Measurements from ENCODE around the gene HES5. TPM values are rescaled to one million over a fixed set of nuclear protein-coding genes. Genes with fewer than 3 reads are reported as not detected.

HES5 gene
- total RNA-seq, 4 donors from 2014 or later: not detected

DNA sequence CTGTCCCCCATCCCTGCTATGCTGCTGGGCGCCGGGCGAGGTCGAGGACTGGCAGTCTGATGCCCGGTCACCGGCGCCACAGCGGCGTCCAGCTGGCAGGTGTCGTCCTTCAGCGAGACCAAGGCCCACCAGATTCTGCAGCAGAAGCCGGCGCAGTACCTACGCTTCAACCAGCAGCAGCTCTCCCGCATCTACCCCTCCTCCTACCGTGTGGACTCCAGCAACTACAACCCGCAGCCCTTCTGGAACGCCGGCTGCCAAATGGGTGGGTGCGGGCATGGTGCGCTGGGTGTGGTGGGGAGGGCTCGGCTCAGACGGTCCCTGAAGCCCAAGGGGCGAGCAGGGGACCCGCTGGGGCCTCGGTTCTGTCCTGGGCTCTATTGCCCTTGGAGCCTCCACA lies 33.3 kb downstream of the HES5 start:
- intact Hi-C loops (cut with DNase I): no loop called here

DNA sequence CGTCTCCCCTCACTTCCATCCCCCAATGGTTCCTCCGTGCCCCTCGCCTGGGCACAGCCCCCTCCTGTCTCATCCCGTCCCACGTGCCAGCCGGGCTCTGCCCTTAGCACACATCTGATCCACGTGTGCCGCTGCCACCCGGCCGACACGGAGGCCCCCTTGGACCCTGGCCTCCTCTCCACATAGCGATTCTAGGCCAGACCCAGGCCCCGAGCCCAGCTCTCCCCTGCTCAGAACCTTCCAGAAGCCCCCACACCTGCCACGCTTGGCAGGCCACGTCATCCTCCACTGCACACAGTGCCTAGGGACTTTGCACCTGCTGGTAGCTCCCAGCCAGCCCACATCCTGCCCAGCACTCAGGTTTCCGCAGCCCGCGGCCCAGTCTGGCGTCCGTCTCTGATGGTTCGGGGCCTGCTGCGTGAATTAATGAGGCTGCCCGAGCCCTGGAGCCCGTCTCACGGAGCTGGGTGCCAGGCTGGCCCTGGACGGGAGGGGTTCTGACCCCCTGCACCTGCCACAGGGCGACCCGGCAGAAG lies 33.9 kb downstream of the HES5 start:
- intact Hi-C loops (cut with DNase I): no loop called here
- H3K27me3 ChIP-seq: no peaks in the 10 kb centered on the region
- 86 to 87% methylated on average over 16 to 26 of the region's 28 CpGs for WGBS, 2 donors

More for the DNA sequence above, 33.3 kb downstream of the HES5 start:
- no peaks in the 10 kb centered on the region for H3K4me1 ChIP-seq
- H3K4me3 ChIP-seq (replicated peaks in 1 of 3): no peak overlapping the region
- H3K27ac ChIP-seq: no peak overlapping the region
- H3K9me3 ChIP-seq: no peaks in the 10 kb centered on the region
- no peaks in the 10 kb centered on the region for H3K36me3 ChIP-seq
- TF ChIP-seq POLR2A (IDR thresholded peaks at IDR 0.05): no peak
- TF ChIP-seq, protein P1, sequence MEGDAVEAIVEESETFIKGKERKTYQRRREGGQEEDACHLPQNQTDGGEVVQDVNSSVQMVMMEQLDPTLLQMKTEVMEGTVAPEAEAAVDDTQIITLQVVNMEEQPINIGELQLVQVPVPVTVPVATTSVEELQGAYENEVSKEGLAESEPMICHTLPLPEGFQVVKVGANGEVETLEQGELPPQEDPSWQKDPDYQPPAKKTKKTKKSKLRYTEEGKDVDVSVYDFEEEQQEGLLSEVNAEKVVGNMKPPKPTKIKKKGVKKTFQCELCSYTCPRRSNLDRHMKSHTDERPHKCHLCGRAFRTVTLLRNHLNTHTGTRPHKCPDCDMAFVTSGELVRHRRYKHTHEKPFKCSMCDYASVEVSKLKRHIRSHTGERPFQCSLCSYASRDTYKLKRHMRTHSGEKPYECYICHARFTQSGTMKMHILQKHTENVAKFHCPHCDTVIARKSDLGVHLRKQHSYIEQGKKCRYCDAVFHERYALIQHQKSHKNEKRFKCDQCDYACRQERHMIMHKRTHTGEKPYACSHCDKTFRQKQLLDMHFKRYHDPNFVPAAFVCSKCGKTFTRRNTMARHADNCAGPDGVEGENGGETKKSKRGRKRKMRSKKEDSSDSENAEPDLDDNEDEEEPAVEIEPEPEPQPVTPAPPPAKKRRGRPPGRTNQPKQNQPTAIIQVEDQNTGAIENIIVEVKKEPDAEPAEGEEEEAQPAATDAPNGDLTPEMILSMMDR (IDR thresholded peaks at IDR 0.05): no peak
- H3K27me3 ChIP-seq: no peaks in the 10 kb centered on the region
- WGBS, 2 donors: 89 to 98% methylated on average over 7 to 11 of the region's 26 CpGs
- no peak for DNase-seq

DNA sequence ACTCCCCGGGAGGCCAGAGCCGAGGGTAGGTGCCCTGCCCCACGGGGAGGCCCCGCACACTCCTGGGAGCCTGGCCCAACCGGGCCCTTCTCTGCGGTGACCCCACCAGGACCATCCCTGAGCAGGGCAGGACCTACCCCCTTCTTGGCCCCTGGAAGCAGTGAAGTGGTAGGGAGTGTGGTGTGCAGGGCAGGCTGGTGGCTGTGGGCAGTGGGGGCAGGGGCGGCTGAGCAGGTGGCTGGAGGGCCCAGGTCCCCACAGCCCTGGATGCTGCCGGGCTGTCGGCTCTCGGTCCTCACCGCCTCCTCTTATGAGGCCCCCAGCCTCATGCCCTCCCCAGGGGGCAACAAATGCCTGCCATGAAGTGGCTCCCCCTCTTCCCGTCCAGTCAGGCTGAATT lies 34.5 kb downstream of the HES5 start:
- intact Hi-C loops (cut with DNase I): no loop called here
- H3K4me1 ChIP-seq: no peaks in the 10 kb centered on the region
- no peak overlapping the region for H3K4me3 ChIP-seq (replicated peaks in 1 of 3)
- no peaks in the 10 kb centered on the region for H3K9me3 ChIP-seq
- no peak for DNase-seq
- no peak for TF ChIP-seq POLR2A (IDR thresholded peaks at IDR 0.05)
- TF ChIP-seq, protein P1 (IDR thresholded peaks at IDR 0.05): no peak
- H3K36me3 ChIP-seq: no peaks in the 10 kb centered on the region
- 84 to 90% methylated on average over 9 to 12 of the region's 12 CpGs for WGBS, 2 donors
- H3K27ac ChIP-seq: no peak overlapping the region
- H3K27me3 ChIP-seq: no peaks in the 10 kb centered on the region

More for the DNA sequence above, 33.9 kb downstream of the HES5 start:
- DNase-seq: no peak
- no peak overlapping the region for H3K4me3 ChIP-seq (replicated peaks in 1 of 3)
- no peaks in the 10 kb centered on the region for H3K9me3 ChIP-seq
- no peak for TF ChIP-seq POLR2A (IDR thresholded peaks at IDR 0.05)
- H3K36me3 ChIP-seq: no peaks in the 10 kb centered on the region
- H3K4me1 ChIP-seq: no peaks in the 10 kb centered on the region
- H3K27ac ChIP-seq: no peak overlapping the region

DNA sequence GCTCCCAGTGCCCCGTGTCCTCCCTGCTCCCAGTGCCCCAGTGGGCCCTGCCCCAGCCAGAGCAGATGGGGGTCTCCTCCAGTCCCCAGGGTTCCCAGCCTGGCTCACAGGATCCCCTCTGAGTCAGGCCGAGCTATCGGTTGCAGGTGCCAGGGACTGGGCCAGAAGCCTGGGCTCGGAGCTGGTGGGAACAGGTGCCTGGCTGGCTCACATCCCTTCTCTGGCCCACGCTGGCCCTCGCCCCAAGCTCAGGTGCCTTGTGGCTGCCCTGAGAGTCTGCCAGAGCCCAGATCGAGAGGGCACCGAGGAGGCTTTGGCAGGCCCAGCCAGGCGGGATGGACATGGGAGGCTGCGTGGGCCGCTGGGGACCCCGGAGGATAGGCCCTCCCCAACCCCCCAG lies 35.0 kb downstream of the HES5 start:
- no peak for DNase-seq

DNA sequence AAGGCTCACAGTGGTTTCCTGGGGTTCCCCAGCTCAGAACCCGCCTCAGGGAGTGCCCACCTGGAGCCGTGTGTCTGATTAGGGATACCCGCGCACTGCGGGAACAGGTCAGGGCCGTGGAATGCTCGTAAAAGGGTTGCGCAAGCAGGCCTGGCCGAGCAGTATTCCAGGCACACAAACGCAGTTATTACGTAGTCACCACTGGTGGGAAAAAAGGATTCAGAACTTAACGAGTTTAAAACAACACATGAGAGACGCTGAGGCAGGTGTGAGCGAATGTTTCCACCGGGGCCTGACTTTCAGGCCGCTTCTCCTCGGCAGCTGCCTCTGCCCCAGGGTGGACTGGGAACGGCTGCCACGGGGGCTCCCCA lies 35.8 kb downstream of the HES5 start:
- no peaks in the 10 kb centered on the region for H3K27me3 ChIP-seq
- H3K4me1 ChIP-seq: no peaks in the 10 kb centered on the region
- no peak for TF ChIP-seq POLR2A (IDR thresholded peaks at IDR 0.05)
- TF ChIP-seq, protein P1 (IDR thresholded peaks at IDR 0.05): no peak
- no peak for DNase-seq
- no peak overlapping the region for H3K27ac ChIP-seq
- WGBS, 2 donors: 83 to 88% methylated on average over 19 of the region's 19 CpGs
- H3K9me3 ChIP-seq: no peaks in the 10 kb centered on the region
- intact Hi-C loops (cut with DNase I): no loop called here
- no peaks in the 10 kb centered on the region for H3K36me3 ChIP-seq
- H3K4me3 ChIP-seq (replicated peaks in 1 of 3): no peak overlapping the region

More for the DNA sequence above, 35.0 kb downstream of the HES5 start:
- TF ChIP-seq, protein P1 (IDR thresholded peaks at IDR 0.05): no peak
- no peak for TF ChIP-seq POLR2A (IDR thresholded peaks at IDR 0.05)
- intact Hi-C loops (cut with DNase I): no loop called here
- Histone ChIP-seq H3K36me3 (no peaks in the 10 kb centered on the region), H3K4me3 (replicated peaks in 1 of 3) (no peak overlapping the region), H3K9me3 (no peaks in the 10 kb centered on the region), H3K27me3 (no peaks in the 10 kb centered on the region), H3K27ac (no peak overlapping the region), H3K4me1 (no peaks in the 10 kb centered on the region)
- 92 to 96% methylated on average over 5 to 7 of the region's 12 CpGs for WGBS, 2 donors
